WTC11 (cell line): ENCODE measurements around the gene TEX14.

Source experiments
- GTF2I ChIP-seq: fragments of 250-450 bp; sonication (Bioruptor Pico); conservative IDR thresholded peaks from 2 replicates; pipeline ENCODE4 v1.4.0; 2021; ENCODE audit warnings: mild to moderate bottlenecking
- RELA ChIP-seq: sonication (generic); formaldehyde crosslinking; IDR thresholded peaks from 2 replicates; pipeline ENCODE4 v1.8.1; 2022; ENCODE audit warnings: missing genetic modification reagents, mild to moderate bottlenecking, borderline replicate concordance
- SOX15 ChIP-seq: fragments of 250-450 bp; sonication (Bioruptor Pico); IDR thresholded peaks from 2 replicates; pipeline ENCODE4 v1.9.0; 2021; ENCODE audit warnings: mild to moderate bottlenecking
- TCF7 ChIP-seq: sonication (generic); formaldehyde crosslinking; IDR thresholded peaks from 2 replicates; pipeline ENCODE4 v1.8.0; 2022; ENCODE audit warnings: mild to moderate bottlenecking, low read depth, missing genetic modification reagents, moderate library complexity
- ZNF121 ChIP-seq: sonication (generic); formaldehyde crosslinking; IDR thresholded peaks from 2 replicates; pipeline ENCODE4 v1.8.0; 2023; ENCODE audit warnings: missing genetic modification reagents
- TF ChIP-seq, protein P1 (sequence below): fragments of 200-600 bp; IDR thresholded peaks from 2 replicates; pipeline ENCODE4 v1.8.0; 2022; ENCODE audit warnings: antibody characterized with exemption
- TF ChIP-seq, protein P2 (sequence below): sonication (generic); formaldehyde crosslinking; IDR thresholded peaks from 2 replicates; pipeline ENCODE4 v1.8.1; 2023; ENCODE audit warnings: mild to moderate bottlenecking, missing genetic modification reagents, borderline replicate concordance
- TF ChIP-seq, protein P3 (sequence below): sonication (generic); formaldehyde crosslinking; IDR thresholded peaks from 2 replicates; pipeline ENCODE4 v1.8.0; 2023; ENCODE audit warnings: mild to moderate bottlenecking, missing genetic modification reagents
- TF ChIP-seq, protein P4 (sequence below): sonication (generic); formaldehyde crosslinking; conservative IDR thresholded peaks from 2 replicates; pipeline ENCODE4 v1.8.1; 2022; ENCODE audit warnings: mild to moderate bottlenecking, missing genetic modification reagents
- TF ChIP-seq, protein P5 (sequence below): sonication (generic); formaldehyde crosslinking; IDR thresholded peaks from 2 replicates; pipeline ENCODE4 v1.8.0; 2023; ENCODE audit warnings: missing genetic modification reagents

DNA sequence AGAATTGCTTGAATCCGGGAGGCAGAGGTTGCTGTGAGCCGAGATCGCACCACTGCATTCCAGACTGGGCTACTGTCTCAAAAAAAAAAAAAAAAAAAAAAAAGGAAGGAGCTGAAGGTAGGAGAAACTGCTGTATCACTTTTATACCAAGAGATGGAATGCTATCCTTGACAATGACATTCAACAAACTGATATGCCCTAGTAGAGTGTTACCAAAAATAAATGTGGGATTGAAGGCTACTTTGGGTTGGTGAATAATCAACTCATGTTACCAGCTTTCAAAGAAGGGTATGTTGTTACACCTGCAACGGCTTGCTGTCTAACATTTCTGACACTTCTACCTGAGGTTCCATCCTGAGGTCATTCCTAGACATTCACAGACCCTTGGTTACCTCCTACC is 84.9 kb downstream of the TEX14 start:
- no peak for TF ChIP-seq SOX15 (CRISPR knock-in tag)
- no peak for TF ChIP-seq GTF2I (CRISPR knock-in tag)
- TF ChIP-seq, protein P1, sequence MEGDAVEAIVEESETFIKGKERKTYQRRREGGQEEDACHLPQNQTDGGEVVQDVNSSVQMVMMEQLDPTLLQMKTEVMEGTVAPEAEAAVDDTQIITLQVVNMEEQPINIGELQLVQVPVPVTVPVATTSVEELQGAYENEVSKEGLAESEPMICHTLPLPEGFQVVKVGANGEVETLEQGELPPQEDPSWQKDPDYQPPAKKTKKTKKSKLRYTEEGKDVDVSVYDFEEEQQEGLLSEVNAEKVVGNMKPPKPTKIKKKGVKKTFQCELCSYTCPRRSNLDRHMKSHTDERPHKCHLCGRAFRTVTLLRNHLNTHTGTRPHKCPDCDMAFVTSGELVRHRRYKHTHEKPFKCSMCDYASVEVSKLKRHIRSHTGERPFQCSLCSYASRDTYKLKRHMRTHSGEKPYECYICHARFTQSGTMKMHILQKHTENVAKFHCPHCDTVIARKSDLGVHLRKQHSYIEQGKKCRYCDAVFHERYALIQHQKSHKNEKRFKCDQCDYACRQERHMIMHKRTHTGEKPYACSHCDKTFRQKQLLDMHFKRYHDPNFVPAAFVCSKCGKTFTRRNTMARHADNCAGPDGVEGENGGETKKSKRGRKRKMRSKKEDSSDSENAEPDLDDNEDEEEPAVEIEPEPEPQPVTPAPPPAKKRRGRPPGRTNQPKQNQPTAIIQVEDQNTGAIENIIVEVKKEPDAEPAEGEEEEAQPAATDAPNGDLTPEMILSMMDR, result no peak
- TF ChIP-seq, protein P2, sequence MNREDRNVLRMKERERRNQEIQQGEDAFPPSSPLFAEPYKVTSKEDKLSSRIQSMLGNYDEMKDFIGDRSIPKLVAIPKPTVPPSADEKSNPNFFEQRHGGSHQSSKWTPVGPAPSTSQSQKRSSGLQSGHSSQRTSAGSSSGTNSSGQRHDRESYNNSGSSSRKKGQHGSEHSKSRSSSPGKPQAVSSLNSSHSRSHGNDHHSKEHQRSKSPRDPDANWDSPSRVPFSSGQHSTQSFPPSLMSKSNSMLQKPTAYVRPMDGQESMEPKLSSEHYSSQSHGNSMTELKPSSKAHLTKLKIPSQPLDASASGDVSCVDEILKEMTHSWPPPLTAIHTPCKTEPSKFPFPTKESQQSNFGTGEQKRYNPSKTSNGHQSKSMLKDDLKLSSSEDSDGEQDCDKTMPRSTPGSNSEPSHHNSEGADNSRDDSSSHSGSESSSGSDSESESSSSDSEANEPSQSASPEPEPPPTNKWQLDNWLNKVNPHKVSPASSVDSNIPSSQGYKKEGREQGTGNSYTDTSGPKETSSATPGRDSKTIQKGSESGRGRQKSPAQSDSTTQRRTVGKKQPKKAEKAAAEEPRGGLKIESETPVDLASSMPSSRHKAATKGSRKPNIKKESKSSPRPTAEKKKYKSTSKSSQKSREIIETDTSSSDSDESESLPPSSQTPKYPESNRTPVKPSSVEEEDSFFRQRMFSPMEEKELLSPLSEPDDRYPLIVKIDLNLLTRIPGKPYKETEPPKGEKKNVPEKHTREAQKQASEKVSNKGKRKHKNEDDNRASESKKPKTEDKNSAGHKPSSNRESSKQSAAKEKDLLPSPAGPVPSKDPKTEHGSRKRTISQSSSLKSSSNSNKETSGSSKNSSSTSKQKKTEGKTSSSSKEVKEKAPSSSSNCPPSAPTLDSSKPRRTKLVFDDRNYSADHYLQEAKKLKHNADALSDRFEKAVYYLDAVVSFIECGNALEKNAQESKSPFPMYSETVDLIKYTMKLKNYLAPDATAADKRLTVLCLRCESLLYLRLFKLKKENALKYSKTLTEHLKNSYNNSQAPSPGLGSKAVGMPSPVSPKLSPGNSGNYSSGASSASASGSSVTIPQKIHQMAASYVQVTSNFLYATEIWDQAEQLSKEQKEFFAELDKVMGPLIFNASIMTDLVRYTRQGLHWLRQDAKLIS (CRISPR knock-in tag), result no peak
- no peak for TF ChIP-seq TCF7 (CRISPR knock-in tag)
- TF ChIP-seq, protein P3, sequence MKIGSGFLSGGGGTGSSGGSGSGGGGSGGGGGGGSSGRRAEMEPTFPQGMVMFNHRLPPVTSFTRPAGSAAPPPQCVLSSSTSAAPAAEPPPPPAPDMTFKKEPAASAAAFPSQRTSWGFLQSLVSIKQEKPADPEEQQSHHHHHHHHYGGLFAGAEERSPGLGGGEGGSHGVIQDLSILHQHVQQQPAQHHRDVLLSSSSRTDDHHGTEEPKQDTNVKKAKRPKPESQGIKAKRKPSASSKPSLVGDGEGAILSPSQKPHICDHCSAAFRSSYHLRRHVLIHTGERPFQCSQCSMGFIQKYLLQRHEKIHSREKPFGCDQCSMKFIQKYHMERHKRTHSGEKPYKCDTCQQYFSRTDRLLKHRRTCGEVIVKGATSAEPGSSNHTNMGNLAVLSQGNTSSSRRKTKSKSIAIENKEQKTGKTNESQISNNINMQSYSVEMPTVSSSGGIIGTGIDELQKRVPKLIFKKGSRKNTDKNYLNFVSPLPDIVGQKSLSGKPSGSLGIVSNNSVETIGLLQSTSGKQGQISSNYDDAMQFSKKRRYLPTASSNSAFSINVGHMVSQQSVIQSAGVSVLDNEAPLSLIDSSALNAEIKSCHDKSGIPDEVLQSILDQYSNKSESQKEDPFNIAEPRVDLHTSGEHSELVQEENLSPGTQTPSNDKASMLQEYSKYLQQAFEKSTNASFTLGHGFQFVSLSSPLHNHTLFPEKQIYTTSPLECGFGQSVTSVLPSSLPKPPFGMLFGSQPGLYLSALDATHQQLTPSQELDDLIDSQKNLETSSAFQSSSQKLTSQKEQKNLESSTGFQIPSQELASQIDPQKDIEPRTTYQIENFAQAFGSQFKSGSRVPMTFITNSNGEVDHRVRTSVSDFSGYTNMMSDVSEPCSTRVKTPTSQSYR (CRISPR knock-in tag), result no peak
- TF ChIP-seq RELA (CRISPR knock-in tag), result no peak
- TF ChIP-seq ZNF121 (CRISPR knock-in tag), result no peak
- TF ChIP-seq, protein P4, sequence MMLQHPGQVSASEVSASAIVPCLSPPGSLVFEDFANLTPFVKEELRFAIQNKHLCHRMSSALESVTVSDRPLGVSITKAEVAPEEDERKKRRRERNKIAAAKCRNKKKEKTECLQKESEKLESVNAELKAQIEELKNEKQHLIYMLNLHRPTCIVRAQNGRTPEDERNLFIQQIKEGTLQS (CRISPR knock-in tag), result no peak
- TF ChIP-seq, protein P5, sequence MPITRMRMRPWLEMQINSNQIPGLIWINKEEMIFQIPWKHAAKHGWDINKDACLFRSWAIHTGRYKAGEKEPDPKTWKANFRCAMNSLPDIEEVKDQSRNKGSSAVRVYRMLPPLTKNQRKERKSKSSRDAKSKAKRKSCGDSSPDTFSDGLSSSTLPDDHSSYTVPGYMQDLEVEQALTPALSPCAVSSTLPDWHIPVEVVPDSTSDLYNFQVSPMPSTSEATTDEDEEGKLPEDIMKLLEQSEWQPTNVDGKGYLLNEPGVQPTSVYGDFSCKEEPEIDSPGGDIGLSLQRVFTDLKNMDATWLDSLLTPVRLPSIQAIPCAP (CRISPR knock-in tag), result no peak
